BJ (cell line): ENCODE measurements around the gene PGAP2. TPM values are rescaled to one million over a fixed set of nuclear protein-coding genes. Genes with fewer than 3 reads are reported as not detected.

Experiments used
- CTCF ChIA-PET: fragments of 350-600 bp; formaldehyde crosslinking; extraction: SDS; loops from one replicate; lab custom pipeline; 2021; ENCODE audit warnings: antibody characterized with exemption, inconsistent platforms; lab: Yijun Ruan, JAX
- POLR2A ChIA-PET: fragments of 300-600 bp; sonication (Branson Sonifier 250); formaldehyde crosslinking; extraction: SDS; loops from one replicate; lab custom pipeline; 2021; ENCODE audit warnings: antibody characterized with exemption; lab: Charles Lee
- DNase-seq: peaks from one replicate; pipeline ENCODE4 v3.0.0-alpha.2; 2011; ENCODE audit warnings: low read depth
- H3K27me3 ChIP-seq: 2 replicates; pipeline ENCODE4 v1.6.0; 2011; ENCODE audit warnings: low read length; ENCODE audit not compliant: control insufficient read depth, insufficient read depth
- H3K36me3 ChIP-seq: 2 replicates; pipeline ENCODE4 v1.5.1; 2011; ENCODE audit warnings: low read length; ENCODE audit not compliant: control insufficient read depth, insufficient read depth
- H3K4me3 ChIP-seq: 2 replicates; pipeline ENCODE4 v1.5.1; 2011; ENCODE audit warnings: low read depth, mild to moderate bottlenecking, control low read depth, low read length
- polyA plus RNA-seq: library from polyadenylated mRNA; depleted of rRNA; stranded (reverse); fragments of >200 nt; gene quantifications from 2 replicates; pipeline ENCODE4 v1.2.3, GENCODE V29; 2011
- TF ChIP-seq, protein P1 (sequence below): IDR thresholded peaks from 2 replicates; pipeline ENCODE4 v1.5.1; 2011; ENCODE audit warnings: low read depth, mild to moderate bottlenecking, control low read depth, inconsistent platforms, low read length, moderate library complexity; ENCODE audit not compliant: insufficient read depth

Gene PGAP2
- polyA plus RNA-seq, 1 experiment: 34.9 TPM

DNA sequence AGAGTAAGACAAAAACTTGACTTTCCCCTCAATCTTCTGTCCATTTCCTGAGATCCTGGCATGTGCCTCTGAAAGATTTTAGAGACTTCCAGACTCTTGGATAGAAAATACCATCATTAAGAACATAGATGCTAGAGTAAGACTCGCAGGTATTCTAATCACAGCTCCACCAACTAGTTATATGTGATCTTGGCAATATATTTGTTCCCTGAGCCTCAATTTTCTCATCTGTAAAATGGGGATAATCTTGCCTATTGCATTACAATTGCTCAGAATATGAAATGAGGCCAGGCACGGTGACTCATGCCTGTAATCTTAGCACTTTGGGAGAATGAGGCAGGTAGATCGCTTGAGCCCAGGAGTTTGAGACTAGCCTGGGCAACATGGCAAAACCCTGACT lies 21.7 kb downstream of the PGAP2 start:
- ChIA-PET POLR2A (no interaction called here), CTCF (no interaction called here)
- H3K27me3 ChIP-seq: no peaks in the 10 kb centered on the region
- DNase-seq: no peak
- peaks cover 17% of the 10 kb centered on the region for H3K36me3 ChIP-seq
- H3K4me3 ChIP-seq: no peak overlapping the region
- TF ChIP-seq, protein P1, sequence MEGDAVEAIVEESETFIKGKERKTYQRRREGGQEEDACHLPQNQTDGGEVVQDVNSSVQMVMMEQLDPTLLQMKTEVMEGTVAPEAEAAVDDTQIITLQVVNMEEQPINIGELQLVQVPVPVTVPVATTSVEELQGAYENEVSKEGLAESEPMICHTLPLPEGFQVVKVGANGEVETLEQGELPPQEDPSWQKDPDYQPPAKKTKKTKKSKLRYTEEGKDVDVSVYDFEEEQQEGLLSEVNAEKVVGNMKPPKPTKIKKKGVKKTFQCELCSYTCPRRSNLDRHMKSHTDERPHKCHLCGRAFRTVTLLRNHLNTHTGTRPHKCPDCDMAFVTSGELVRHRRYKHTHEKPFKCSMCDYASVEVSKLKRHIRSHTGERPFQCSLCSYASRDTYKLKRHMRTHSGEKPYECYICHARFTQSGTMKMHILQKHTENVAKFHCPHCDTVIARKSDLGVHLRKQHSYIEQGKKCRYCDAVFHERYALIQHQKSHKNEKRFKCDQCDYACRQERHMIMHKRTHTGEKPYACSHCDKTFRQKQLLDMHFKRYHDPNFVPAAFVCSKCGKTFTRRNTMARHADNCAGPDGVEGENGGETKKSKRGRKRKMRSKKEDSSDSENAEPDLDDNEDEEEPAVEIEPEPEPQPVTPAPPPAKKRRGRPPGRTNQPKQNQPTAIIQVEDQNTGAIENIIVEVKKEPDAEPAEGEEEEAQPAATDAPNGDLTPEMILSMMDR: no peak

DNA sequence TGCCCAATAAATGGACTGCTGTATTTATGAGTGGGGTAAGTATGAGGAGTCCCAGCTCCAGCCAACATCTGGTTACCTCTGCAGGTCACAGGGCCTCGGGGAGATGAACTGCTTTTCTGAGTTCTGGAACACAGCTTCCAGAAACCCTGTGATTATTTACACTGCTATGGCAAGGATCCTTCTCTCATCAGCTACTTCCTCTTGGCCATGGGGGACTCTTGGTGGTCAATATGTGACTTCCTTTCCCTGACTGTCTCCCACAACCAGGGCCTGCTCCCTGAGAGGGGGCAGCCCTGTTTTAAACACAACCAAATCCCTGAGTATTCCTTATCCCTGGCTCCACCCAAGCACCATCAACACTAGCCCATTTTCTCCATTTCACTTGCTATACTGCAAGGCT lies 22.4 kb downstream of the PGAP2 start:
- ChIA-PET POLR2A (no interaction called here), CTCF (interaction anchor here (0.7 to 1.1 kb wide), 3 partner anchors 14 to 111 kb away, joined by 3 to 5 read pairs (median 3); no protein-coding TSS in a partner anchor)
- DNase-seq: no peak
- H3K4me3 ChIP-seq: no peak overlapping the region
- TF ChIP-seq, protein P1: no peak
- peaks cover 15% of the 10 kb centered on the region for H3K36me3 ChIP-seq
- H3K27me3 ChIP-seq: no peaks in the 10 kb centered on the region

DNA sequence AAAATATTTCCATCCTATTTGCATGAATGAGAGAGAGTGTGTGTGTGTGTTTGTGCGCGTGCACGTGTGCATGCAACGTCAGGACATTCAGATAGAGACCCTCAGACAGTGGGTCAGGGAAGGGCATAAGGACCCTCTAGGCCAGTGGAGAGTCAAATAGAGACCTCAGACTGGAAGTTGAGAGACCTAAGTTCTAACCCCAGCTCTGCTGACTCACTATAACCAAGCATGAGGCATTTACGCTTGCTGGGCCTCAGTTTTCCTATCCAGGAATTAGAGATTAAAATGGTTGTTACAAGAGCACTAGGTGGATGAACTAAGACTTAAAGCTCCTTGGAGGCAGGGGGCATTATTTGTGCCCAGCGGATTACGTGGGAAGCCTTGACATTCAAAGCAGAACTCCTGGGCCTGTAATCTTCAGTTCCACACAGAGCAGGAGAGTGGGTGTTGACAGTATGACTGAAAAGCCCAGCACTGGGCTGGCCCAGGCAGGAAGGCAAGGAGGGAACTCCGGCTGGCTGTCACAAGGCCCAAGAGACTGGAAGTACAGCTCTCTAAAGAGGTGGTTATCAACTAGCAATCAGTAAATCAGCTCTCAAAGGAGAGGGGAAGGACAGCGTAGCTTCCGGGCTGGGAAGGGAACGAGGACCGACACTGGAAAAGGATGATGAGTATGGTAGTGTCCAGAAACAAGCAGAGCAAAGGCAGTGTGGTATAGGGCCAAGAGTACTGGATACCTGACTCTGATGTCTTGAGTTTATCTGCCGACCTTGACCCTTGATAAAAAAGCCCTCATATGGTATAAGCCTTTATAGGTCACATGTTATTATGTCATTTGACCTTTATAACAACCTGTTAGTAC lies 23.2 kb downstream of the PGAP2 start:
- H3K27me3 ChIP-seq: no peaks in the 10 kb centered on the region
- ChIA-PET POLR2A (no interaction called here), CTCF (interaction anchor here (1.0 to 1.2 kb wide), 3 partner anchors 14 to 24 kb away, joined by 3 to 5 read pairs (median 4); no protein-coding TSS in a partner anchor)
- TF ChIP-seq, protein P1: no peak
- H3K36me3 ChIP-seq: peaks cover 17% of the 10 kb centered on the region
- no peak for DNase-seq
- H3K4me3 ChIP-seq: no peak overlapping the region

- POLR2A ChIA-PET: no interaction called here
- CTCF ChIA-PET: interaction anchor here (0.6 to 1.8 kb wide), 4 partner anchors 24 to 1620 kb away, joined by 3 to 8 read pairs (median 4); partner anchors contain the start of gene PGAP2
- Histone ChIP-seq H3K36me3 (peaks cover 7% of the 10 kb centered on the region), H3K4me3 (no peak overlapping the region), H3K27me3 (no peaks in the 10 kb centered on the region)
- TF ChIP-seq, protein P1: no peak
- no peak for DNase-seq
Measured at GRCh38 chr11:3832816-3833215, 24.5 kb downstream of the PGAP2 start.

GRCh38 chr11:3833449-3833848 lies 25.1 kb downstream of the PGAP2 start:
- H3K4me3 ChIP-seq: no peak overlapping the region
- POLR2A ChIA-PET: no interaction called here
- CTCF ChIA-PET: interaction anchor here (0.6 to 1.8 kb wide), 3 partner anchors 25 to 1621 kb away, joined by 3 to 8 read pairs (median 4); partner anchors contain the start of gene PGAP2
- TF ChIP-seq, protein P1: no peak
- peaks cover 6% of the 10 kb centered on the region for H3K36me3 ChIP-seq
- H3K27me3 ChIP-seq: no peaks in the 10 kb centered on the region
- DNase-seq: no peak
